ENCODE results near the gene WWC2. TPM values are rescaled to one million over a fixed set of nuclear protein-coding genes. Genes with fewer than 3 reads are reported as not detected.

WWC2 gene
- total and polyA plus RNA-seq, 12 donors, result 6.0 to 37.4 (median 31.2) TPM

DNA sequence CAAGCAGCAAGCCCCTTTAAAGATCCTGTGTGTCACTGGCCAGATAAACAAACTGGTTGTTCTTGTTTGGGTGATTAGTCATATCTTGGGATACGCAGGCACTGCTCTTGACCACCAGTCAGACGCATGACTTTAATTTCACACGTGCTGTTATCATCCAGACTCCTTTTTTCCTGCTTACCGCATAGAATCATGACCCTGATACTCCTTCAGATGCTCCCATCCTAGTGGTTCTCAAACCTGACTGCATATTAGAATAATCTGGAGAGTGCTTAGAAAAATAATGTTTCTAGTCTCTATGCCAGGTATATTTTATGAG is 142.2 kb downstream of the WWC2 start:
- peaks cover 0 to 24% (median 8%) of the 10 kb centered on the region in 9 donors for H3K4me1 ChIP-seq
- H3K9me3 ChIP-seq, result peaks cover 0 to 10% (median 0%) of the 10 kb centered on the region in 11 donors
- no peaks in the 10 kb centered on the region for H3K27me3 ChIP-seq
- H3K27ac ChIP-seq, result no peak overlapping the region
- TF ChIP-seq, protein P1, sequence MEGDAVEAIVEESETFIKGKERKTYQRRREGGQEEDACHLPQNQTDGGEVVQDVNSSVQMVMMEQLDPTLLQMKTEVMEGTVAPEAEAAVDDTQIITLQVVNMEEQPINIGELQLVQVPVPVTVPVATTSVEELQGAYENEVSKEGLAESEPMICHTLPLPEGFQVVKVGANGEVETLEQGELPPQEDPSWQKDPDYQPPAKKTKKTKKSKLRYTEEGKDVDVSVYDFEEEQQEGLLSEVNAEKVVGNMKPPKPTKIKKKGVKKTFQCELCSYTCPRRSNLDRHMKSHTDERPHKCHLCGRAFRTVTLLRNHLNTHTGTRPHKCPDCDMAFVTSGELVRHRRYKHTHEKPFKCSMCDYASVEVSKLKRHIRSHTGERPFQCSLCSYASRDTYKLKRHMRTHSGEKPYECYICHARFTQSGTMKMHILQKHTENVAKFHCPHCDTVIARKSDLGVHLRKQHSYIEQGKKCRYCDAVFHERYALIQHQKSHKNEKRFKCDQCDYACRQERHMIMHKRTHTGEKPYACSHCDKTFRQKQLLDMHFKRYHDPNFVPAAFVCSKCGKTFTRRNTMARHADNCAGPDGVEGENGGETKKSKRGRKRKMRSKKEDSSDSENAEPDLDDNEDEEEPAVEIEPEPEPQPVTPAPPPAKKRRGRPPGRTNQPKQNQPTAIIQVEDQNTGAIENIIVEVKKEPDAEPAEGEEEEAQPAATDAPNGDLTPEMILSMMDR (IDR thresholded peaks at IDR 0.05), result no peak
- peaks cover 0 to 39% (median 0%) of the 10 kb centered on the region in 9 donors for H3K36me3 ChIP-seq
- intact Hi-C loops (cut with DNase I), result loop anchor here in 1 of 10 donors (5.0 kb wide), 1 partner anchor 144 kb away; the partner anchor contains the start of gene WWC2
- WGBS, 2 donors, result 49 to 54% methylated on average over 4 of the region's 4 CpGs
- no peak overlapping the region for H3K4me3 ChIP-seq
- peak in 5 of 8 donors; percentile 11 to 62 (median 49) for ATAC-seq
- no peak for DNase-seq

DNA sequence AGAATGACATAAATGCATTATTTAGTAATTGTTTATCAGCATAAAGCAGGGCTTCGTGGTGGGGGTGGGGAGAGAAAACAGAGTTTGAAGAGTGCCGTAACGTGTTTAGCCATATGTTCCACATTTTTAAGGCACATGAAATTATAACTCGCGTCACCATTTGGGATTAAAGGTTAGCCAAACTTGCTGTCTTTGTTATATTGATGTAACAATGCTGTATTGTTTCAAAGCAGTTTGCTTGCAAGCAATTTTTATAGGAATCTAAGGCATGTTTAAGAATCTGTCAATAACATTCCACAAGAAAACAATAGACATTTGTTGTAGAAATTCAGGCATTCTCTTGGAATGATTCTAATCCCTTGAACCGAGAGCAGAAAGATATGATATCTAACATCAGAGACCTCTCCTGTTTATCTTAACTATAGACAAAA is 142.7 kb downstream of the WWC2 start:
- H3K27ac ChIP-seq, result no peak overlapping the region
- intact Hi-C loops (cut with DNase I), result loop anchor here in 1 of 10 donors (5.0 kb wide), 1 partner anchor 144 kb away; the partner anchor contains the start of gene WWC2
- H3K4me1 ChIP-seq, result peaks cover 0 to 24% (median 8%) of the 10 kb centered on the region in 9 donors
- peaks cover 0 to 43% (median 0%) of the 10 kb centered on the region in 9 donors for H3K36me3 ChIP-seq
- 71% methylated on average over 6 of the region's 6 CpGs for WGBS, 2 donors
- peaks cover 0 to 6% (median 0%) of the 10 kb centered on the region in 11 donors for H3K9me3 ChIP-seq
- DNase-seq (no peak), ATAC-seq (no peak)
- no peaks in the 10 kb centered on the region for H3K27me3 ChIP-seq
- TF ChIP-seq, protein P1 (IDR thresholded peaks at IDR 0.05), result no peak
- H3K4me3 ChIP-seq, result no peak overlapping the region

DNA sequence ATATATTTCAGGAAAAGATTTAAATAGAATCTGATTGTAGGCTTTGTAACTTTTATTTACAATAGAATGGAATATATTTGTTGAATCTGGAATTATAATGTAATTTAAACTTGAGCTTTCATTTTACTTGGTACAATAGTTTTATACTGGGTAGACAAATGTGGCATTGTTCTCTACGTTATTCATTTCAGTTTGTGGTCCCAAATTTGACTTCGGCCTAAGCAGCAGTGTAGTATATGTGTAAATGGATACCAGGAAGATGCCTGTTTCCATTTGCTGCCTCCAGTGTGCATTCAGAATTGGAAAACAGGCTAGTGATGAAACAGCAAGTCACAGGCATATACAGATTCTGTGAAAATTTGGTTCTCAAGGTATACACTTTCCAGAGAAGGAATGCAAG is 143.2 kb downstream of the WWC2 start:
- DNase-seq, result no peak
- H3K9me3 ChIP-seq, result peaks cover 0 to under 1% (median 0%) of the 10 kb centered on the region in 11 donors
- peaks cover 0 to 24% (median 8%) of the 10 kb centered on the region in 9 donors for H3K4me1 ChIP-seq
- WGBS, 2 donors, result 86 to 89% methylated on average over 2 of the region's 2 CpGs
- no peaks in the 10 kb centered on the region for H3K27me3 ChIP-seq
- peaks cover 0 to 49% (median 0%) of the 10 kb centered on the region in 9 donors for H3K36me3 ChIP-seq
- H3K27ac ChIP-seq, result no peak overlapping the region
- intact Hi-C loops (cut with DNase I), result loop anchor here in 1 of 10 donors (5.0 kb wide), 1 partner anchor 145 kb away; the partner anchor contains the start of gene WWC2
- no peak overlapping the region for H3K4me3 ChIP-seq
- TF ChIP-seq, protein P1 (IDR thresholded peaks at IDR 0.05), result no peak
- ATAC-seq, result no peak

DNA sequence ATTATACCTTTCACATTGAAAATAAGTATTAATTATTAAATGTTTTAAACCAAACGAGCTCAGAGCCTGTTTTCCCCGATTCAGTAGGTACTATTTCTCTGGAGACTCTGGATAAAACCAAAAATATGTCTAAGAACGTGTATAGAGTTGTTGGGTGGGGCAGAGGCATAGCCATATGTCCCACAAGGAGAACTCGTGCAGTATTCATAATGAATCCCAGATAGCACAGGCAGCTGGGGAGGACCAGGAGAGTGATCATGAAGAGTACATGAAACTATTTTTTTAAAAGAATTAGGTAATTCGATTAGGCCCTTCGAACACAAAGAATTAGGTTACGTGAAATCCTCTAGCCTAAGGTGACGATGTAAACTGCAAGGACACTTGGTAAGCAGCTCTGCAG is 145.0 kb downstream of the WWC2 start:
- DNase-seq (no peak), ATAC-seq (no peak)
- WGBS, 2 donors, result 91 to 92% methylated on average over 8 of the region's 8 CpGs
- TF ChIP-seq, protein P1 (IDR thresholded peaks at IDR 0.05), result no peak
- intact Hi-C loops (cut with DNase I), result loop anchor here in 1 of 10 donors (5.0 kb wide), 1 partner anchor 147 kb away; the partner anchor contains the start of gene WWC2
- Histone ChIP-seq H3K4me1 (peaks cover 0 to 24% (median 8%) of the 10 kb centered on the region in 9 donors), H3K27ac (no peak overlapping the region), H3K9me3 (no peaks in the 10 kb centered on the region), H3K27me3 (no peaks in the 10 kb centered on the region), H3K4me3 (no peak overlapping the region), H3K36me3 (peaks cover 0 to 62% (median 0%) of the 10 kb centered on the region in 9 donors)
